Gastroesophageal sphincter (tissue), 3 donors: ENCODE data around the gene RNF152.
"Not testable (repeated sequence)": the region's sequence is repeated elsewhere in the genome, so short reads cannot be mapped to it uniquely, and the experiment has no call there.

ENCODE experiments used
- CTCF ChIP-seq, 4 experiments: fragments of 200-600 bp in 2 of 4; fragments of 450-650 bp in 2 of 4; sonication (generic) in 1 of 4; IDR thresholded peaks; one replicate each; pipeline ENCODE4 v1.5.1; 2017 to 2019; ENCODE audit warnings: antibody characterized with exemption in 4 of 4, mild to moderate bottlenecking in 2 of 4, moderate library complexity in 2 of 4
- POLR2A ChIP-seq, 2 donors: fragments of 450-650 bp; IDR thresholded peaks; one replicate each; pipeline ENCODE4 v1.6.1; 2017; ENCODE audit warnings: antibody characterized with exemption in 2 of 2, mild to moderate bottlenecking in 2 of 2, moderate library complexity in 1 of 2
- POLR2AphosphoS5 ChIP-seq: sonication (generic); formaldehyde crosslinking; IDR thresholded peaks from one replicate; pipeline ENCODE4 v1.6.1; 2017; ENCODE audit warnings: antibody characterized with exemption

- not testable (repeated sequence) for TF ChIP-seq POLR2A (IDR thresholded peaks at IDR 0.05); CTCF (IDR thresholded peaks at IDR 0.05); POLR2AphosphoS5
These were observed 105.7 kb downstream of the RNF152 start for GRCh38 chr18:61787011-61787670.
